HepG2 (cell line): ENCODE measurements around the gene ZBTB7B. TPM values are rescaled to one million over a fixed set of nuclear protein-coding genes. Genes with fewer than 3 reads are reported as not detected.

Experiments used
- ATF2 ChIP-seq: sonication (generic); formaldehyde crosslinking; IDR thresholded peaks from 2 replicates; pipeline ENCODE4 v1.4.0; 2020; ENCODE audit warnings: missing genetic modification reagents
- E2F2 ChIP-seq: sonication (generic); formaldehyde crosslinking; IDR thresholded peaks from 2 replicates; pipeline ENCODE4 v1.4.0; 2020; ENCODE audit warnings: missing genetic modification reagents, borderline replicate concordance
- ELF3 ChIP-seq: IDR thresholded peaks from 2 replicates; pipeline ENCODE4 v1.6.1; 2016; ENCODE audit warnings: missing genetic modification reagents, missing compliant biosample characterization
- ETS1 ChIP-seq: sonication (generic); formaldehyde crosslinking; IDR thresholded peaks from 2 replicates; pipeline ENCODE4 v1.4.0; 2020; ENCODE audit warnings: missing genetic modification reagents
- FOXK1 ChIP-seq: sonication (generic); formaldehyde crosslinking; IDR thresholded peaks from 2 replicates; pipeline ENCODE4 v1.4.0; 2020; ENCODE audit warnings: low read depth, missing genetic modification reagents, borderline replicate concordance
- HDAC2 ChIP-seq: sonication (generic); formaldehyde crosslinking; IDR thresholded peaks from 2 replicates; pipeline ENCODE4 v1.4.0; 2020; ENCODE audit warnings: missing genetic modification reagents
- IKZF4 ChIP-seq: sonication (generic); formaldehyde crosslinking; IDR thresholded peaks from 2 replicates; pipeline ENCODE4 v1.5.1; 2020; ENCODE audit warnings: borderline replicate concordance, mild to moderate bottlenecking, low read depth, missing genetic modification reagents; ENCODE audit errors: not compliant biosample characterization
- KAT8 ChIP-seq: IDR thresholded peaks from 2 replicates; pipeline ENCODE4 v1.6.1; 2016; ENCODE audit warnings: missing genetic modification reagents, missing compliant biosample characterization
- KDM2A ChIP-seq: sonication (generic); formaldehyde crosslinking; IDR thresholded peaks from 2 replicates; pipeline ENCODE4 v1.4.0; 2020; ENCODE audit warnings: low read depth, missing genetic modification reagents, borderline replicate concordance
- MED13 ChIP-seq: sonication (generic); formaldehyde crosslinking; IDR thresholded peaks from 2 replicates; pipeline ENCODE4 v1.5.0; 2020; ENCODE audit warnings: missing genetic modification reagents
- NFKB2 ChIP-seq: sonication (generic); formaldehyde crosslinking; IDR thresholded peaks from 2 replicates; pipeline ENCODE4 v1.4.0; 2020; ENCODE audit warnings: missing genetic modification reagents, borderline replicate concordance
- NONO ChIP-seq, 2 experiments: fragments of 450-650 bp in 1 of 2; sonication (generic) in 1 of 2; formaldehyde crosslinking in 1 of 2; IDR thresholded peaks in 1 of 2; conservative IDR thresholded peaks in 1 of 2; 2 replicates each; pipeline versions ENCODE4 v1.6.1 to v1.8.0; 2017 to 2022; ENCODE audit warnings: mild to moderate bottlenecking in 1 of 2, missing genetic modification reagents in 1 of 2, moderate library complexity in 1 of 2
- PRDM4 ChIP-seq: sonication (generic); formaldehyde crosslinking; IDR thresholded peaks from 2 replicates; pipeline ENCODE4 v1.9.0; 2021; ENCODE audit warnings: missing genetic modification reagents, borderline replicate concordance
- SAP130 ChIP-seq: IDR thresholded peaks from 2 replicates; pipeline ENCODE4 v1.6.1; 2016; ENCODE audit warnings: low read depth
- ZBTB14 ChIP-seq: sonication (generic); formaldehyde crosslinking; IDR thresholded peaks from 2 replicates; pipeline ENCODE4 v1.4.0; 2020; ENCODE audit warnings: missing genetic modification reagents
- ZNF569 ChIP-seq: sonication (generic); formaldehyde crosslinking; IDR thresholded peaks from 2 replicates; pipeline ENCODE4 v1.5.0; 2020; ENCODE audit warnings: mild to moderate bottlenecking, missing genetic modification reagents, moderate library complexity, borderline replicate concordance
- ZNF782 ChIP-seq: sonication (generic); formaldehyde crosslinking; IDR thresholded peaks from 2 replicates; pipeline ENCODE4 v1.4.0; 2020; ENCODE audit warnings: missing genetic modification reagents, mild to moderate bottlenecking, borderline replicate concordance
- ZNF790 ChIP-seq: sonication (generic); formaldehyde crosslinking; IDR thresholded peaks from 2 replicates; pipeline ENCODE4 v1.8.0; 2022; ENCODE audit warnings: missing genetic modification reagents, mild to moderate bottlenecking, borderline replicate concordance
- polyA plus RNA-seq, 8 experiments: library from polyadenylated mRNA; depleted of rRNA in 3 of 8; stranded (reverse) in 7 of 8; unstranded in 1 of 8; fragments of >200 nt; fragmentation: Illumina TruSeq in 4 of 8; extraction: Trizol in 4 of 8; gene quantifications; 2 replicates each; pipeline versions ENCODE4 v1.2.1 to v1.2.3, GENCODE V29; 2011 to 2016; ENCODE audit warnings: low read depth in 4 of 8, missing spikeins in 1 of 8, mixed read lengths in 1 of 8; ENCODE audit not compliant: insufficient read depth in 1 of 8
- total RNA-seq, 5 experiments: library from RNA; depleted of rRNA; stranded (reverse); fragments of >200 nt; fragmentation: Illumina TruSeq; extraction: Trizol; gene quantifications; 2 replicates each; pipeline ENCODE4 v1.2.3, GENCODE V29; 2016; ENCODE audit warnings: low read depth in 1 of 5

ZBTB7B gene
- total and polyA plus RNA-seq, 2 of the 13 experiments (the other 11 are each of a cell fraction or from before 2014, with no cell fraction given), result 15.5 to 17.5 TPM

- no peak for TF ChIP-seq ATF2 (CRISPR knock-in tag)
- TF ChIP-seq ZNF569 (CRISPR knock-in tag), result no peak
- TF ChIP-seq HDAC2 (CRISPR knock-in tag), result no peak; the same call in 1 of the 2 replicates
- no peak for TF ChIP-seq NFKB2 (CRISPR knock-in tag)
- TF ChIP-seq ZNF782 (CRISPR knock-in tag), result no peak
- no peak for TF ChIP-seq NONO (IDR thresholded peaks at IDR 0.05)
- TF ChIP-seq NONO (CRISPR knock-in tag; conservative IDR thresholded peaks at IDR 0.05), result no peak
- TF ChIP-seq MED13 (CRISPR knock-in tag), result no peak
- TF ChIP-seq SAP130 (CRISPR knock-in tag), result peak; percentile 9; the same call in 1 of the 2 replicates
- TF ChIP-seq ETS1 (CRISPR knock-in tag), result no peak
- no peak for TF ChIP-seq PRDM4
- no peak for TF ChIP-seq FOXK1 (CRISPR knock-in tag)
- TF ChIP-seq E2F2 (CRISPR knock-in tag), result no peak
- no peak for TF ChIP-seq ZBTB14 (CRISPR knock-in tag)
- TF ChIP-seq ZNF790, result no peak
- peak; percentile 15; the same call in 1 of the 2 replicates for TF ChIP-seq KDM2A (CRISPR knock-in tag)
- TF ChIP-seq IKZF4 (CRISPR knock-in tag), result no peak
- TF ChIP-seq KAT8, result no peak
- no peak for TF ChIP-seq ELF3 (CRISPR knock-in tag)
Measured at GRCh38 chr1:155003227-155003765, 694 bp downstream of the ZBTB7B start (continued).
